Mucosa of descending colon (tissue), 3 donors: ENCODE measurements around the gene UBE2F. TPM values are rescaled to one million over a fixed set of nuclear protein-coding genes. Genes with fewer than 3 reads are reported as not detected.
"Not testable (repeated sequence)": the region's sequence is repeated elsewhere in the genome, so short reads cannot be mapped to it uniquely, and the experiment has no call there.

Experiments used
- ATAC-seq: fragments of 200-7000 bp; cut with Tn5 transposase; one replicate; pipeline ENCODE4 v1.9.1; 2020; ENCODE audit warnings: mild to moderate bottlenecking, moderate library complexity
- DNase-seq, 3 donors: peaks; one replicate each; pipeline ENCODE4 v3.0.0-alpha.2; 2020
- H3K36me3 ChIP-seq: fragments of 200-600 bp; one replicate; pipeline ENCODE4 v1.8.0; 2021; ENCODE audit warnings: low read depth, mild to moderate bottlenecking
- H3K4me1 ChIP-seq: fragments of 200-600 bp; one replicate; pipeline ENCODE4 v1.8.0; 2021; ENCODE audit warnings: low read depth, mild to moderate bottlenecking
- H3K4me3 ChIP-seq: fragments of 200-600 bp; one replicate; pipeline ENCODE4 v1.8.0; 2021; ENCODE audit warnings: mild to moderate bottlenecking
- H3K9me3 ChIP-seq: fragments of 200-600 bp; one replicate; pipeline ENCODE4 v1.8.0; 2021; ENCODE audit warnings: mild to moderate bottlenecking
- intact Hi-C, 2 donors: fragments of 100-400 bp; cut with DNase I in 1 of 2; cut with micrococcal nuclease in 1 of 2; formaldehyde crosslinking; loops; one replicate each; pipeline versions ENCODE4 v1.11.0 to v1.11.1; 2022; cut with DNase I, micrococcal nuclease
- total RNA-seq, 3 donors: library from RNA; stranded (reverse); fragmentation: NEBNext Ultra II Directional in 2 of 3; extraction: Animal tissue kit (Norgen Biotek cat#: 25700) in 2 of 3; gene quantifications; one replicate each; pipeline versions ENCODE4 v1.2.1 to v1.2.4, GENCODE V29; 2021 to 2023
- TF ChIP-seq, protein P1 (sequence below): fragments of 200-600 bp; IDR thresholded peaks from one replicate; pipeline ENCODE4 v1.8.0; 2022; ENCODE audit warnings: antibody characterized with exemption, mild to moderate bottlenecking
- donor health status: DM: no; HTN: no; CAD: no; lungs with moderate emphysema.
- donor health status: DM: no; HTN: no; CAD: no.
- donor health status: DM: no; HTN: yes; CAD: no.

Gene UBE2F
- total RNA-seq, 3 donors from 2014 or later: 36.0 to 47.7 (median 40.4) TPM

DNA sequence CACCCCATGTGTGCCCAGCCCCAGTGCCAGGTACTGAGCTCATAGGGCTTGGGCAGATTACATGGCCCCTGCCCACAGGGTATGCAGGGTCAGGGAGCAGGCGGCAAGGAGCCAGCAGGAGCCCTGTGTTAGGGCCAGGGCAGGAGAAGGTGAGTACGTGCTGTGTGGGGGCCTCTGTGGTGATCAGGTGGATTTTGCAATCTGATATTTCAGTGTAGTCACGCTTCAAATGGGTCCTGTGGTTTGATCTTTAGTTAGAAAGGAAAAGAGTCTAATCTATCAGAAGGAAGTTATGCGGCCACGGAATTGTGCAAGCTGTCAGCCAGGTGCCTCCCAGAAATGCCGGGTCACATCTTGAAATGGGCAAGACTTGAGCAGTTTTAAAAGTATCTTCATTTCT, 13.9 kb downstream of the UBE2F start:
- intact Hi-C loops: no loop called here
- ATAC-seq: no peak

DNA sequence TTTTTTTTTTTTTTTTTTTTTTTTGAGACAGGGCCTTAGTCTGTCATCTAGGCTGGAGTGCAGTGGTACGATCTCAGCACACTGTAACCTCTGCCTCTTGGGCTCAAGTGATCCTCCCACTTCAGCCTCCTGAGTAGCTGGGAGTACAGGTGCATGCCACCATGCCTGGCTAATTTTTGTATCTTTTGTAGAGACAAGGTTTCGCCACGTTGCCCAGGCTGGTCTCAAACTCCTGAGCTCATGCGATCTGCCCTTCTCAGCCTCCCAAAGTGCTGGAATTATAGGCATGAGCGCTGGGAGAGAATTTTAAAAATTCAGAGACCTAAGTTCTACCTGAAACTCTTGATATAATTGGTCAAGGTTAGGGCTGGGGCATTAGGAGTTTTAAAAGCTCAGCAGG, 14.8 kb downstream of the UBE2F start:
- H3K4me1 ChIP-seq, H3K4me3 ChIP-seq, H3K9me3 ChIP-seq, DNase-seq, intact Hi-C loops, H3K36me3 ChIP-seq, ATAC-seq: not testable (repeated sequence)

More for the DNA sequence above, 13.9 kb downstream of the UBE2F start:
- H3K4me3 ChIP-seq: no peak overlapping the region
- H3K36me3 ChIP-seq: no peaks in the 10 kb centered on the region
- TF ChIP-seq, protein P1, sequence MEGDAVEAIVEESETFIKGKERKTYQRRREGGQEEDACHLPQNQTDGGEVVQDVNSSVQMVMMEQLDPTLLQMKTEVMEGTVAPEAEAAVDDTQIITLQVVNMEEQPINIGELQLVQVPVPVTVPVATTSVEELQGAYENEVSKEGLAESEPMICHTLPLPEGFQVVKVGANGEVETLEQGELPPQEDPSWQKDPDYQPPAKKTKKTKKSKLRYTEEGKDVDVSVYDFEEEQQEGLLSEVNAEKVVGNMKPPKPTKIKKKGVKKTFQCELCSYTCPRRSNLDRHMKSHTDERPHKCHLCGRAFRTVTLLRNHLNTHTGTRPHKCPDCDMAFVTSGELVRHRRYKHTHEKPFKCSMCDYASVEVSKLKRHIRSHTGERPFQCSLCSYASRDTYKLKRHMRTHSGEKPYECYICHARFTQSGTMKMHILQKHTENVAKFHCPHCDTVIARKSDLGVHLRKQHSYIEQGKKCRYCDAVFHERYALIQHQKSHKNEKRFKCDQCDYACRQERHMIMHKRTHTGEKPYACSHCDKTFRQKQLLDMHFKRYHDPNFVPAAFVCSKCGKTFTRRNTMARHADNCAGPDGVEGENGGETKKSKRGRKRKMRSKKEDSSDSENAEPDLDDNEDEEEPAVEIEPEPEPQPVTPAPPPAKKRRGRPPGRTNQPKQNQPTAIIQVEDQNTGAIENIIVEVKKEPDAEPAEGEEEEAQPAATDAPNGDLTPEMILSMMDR: no peak
- no peak for DNase-seq
- no peaks in the 10 kb centered on the region for H3K4me1 ChIP-seq
- H3K9me3 ChIP-seq: no peaks in the 10 kb centered on the region

DNA sequence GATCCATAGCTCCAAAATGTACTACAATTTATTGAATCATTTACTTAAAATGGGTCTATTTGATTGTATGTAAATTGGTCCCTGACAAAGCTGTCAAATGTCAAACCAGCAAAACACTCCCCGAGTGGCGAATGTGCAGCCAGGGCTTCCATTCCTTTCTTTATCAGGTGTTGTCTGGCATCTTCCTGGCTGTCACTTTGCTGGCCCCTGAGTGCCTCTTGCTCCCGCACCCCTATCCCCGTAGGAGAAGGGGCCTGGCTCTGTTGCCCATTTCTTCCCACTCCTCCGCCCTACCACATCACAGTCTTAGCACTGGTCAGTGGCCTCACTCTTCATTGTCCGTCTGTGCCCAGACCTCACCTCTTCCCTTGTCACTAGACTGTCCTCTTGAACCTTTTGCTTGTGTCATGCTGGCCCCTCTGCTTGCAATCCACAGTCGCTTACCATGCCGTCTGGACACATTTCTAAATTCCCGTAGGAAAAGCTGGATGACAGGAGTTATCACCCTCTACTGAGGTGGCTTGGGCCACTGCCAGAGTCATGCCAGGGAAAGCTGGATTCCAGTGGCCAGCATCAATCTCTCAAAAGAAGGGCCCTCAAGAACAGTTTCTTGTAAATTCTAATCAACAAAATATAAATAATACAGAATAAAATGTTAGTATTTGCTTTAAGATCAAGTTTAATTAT, 15.4 kb downstream of the UBE2F start:
- ATAC-seq (no peak), DNase-seq (no peak)
- no peaks in the 10 kb centered on the region for H3K4me1 ChIP-seq
- H3K36me3 ChIP-seq: no peaks in the 10 kb centered on the region
- H3K9me3 ChIP-seq: no peaks in the 10 kb centered on the region
- intact Hi-C loops: no loop called here
- TF ChIP-seq, protein P1: no peak
- no peak overlapping the region for H3K4me3 ChIP-seq

- H3K36me3 ChIP-seq: no peaks in the 10 kb centered on the region
These were observed 17.1 kb downstream of the UBE2F start for GRCh38 chr2:237983922-237984321.

GRCh38 chr2:237987268-237987667, 20.5 kb downstream of the UBE2F start:
- intact Hi-C loops: no loop called here
- DNase-seq (no peak), ATAC-seq (no peak)
- Histone ChIP-seq H3K9me3 (no peaks in the 10 kb centered on the region), H3K4me3 (no peak overlapping the region), H3K4me1 (no peaks in the 10 kb centered on the region), H3K36me3 (no peaks in the 10 kb centered on the region)
- TF ChIP-seq, protein P1: no peak

More at GRCh38 chr2:237983922-237984321, 17.1 kb downstream of the UBE2F start:
- H3K9me3 ChIP-seq: no peaks in the 10 kb centered on the region
- DNase-seq: no peak
- ATAC-seq: no peak
- no peak overlapping the region for H3K4me3 ChIP-seq
- intact Hi-C loops: no loop called here
- TF ChIP-seq, protein P1: no peak
- H3K4me1 ChIP-seq: no peaks in the 10 kb centered on the region

DNA sequence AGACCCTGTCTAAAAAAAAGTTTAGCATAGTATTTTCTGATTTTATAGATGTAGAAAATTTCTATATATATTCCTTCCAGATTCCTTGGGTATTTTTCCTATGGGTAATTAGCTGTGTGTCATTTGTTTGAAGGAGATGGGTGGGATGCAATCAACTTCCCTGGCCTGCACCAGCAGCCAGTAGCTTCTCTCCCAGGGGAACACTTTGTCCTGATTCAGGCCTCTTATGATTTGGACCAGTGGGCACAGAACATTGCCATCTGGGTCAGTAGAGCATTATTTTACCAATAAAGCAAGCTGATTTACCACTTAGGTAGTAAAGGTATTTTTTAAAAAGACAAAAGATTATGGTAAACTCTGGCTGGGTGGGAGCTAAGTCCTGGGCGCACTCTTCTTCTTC, 26.9 kb downstream of the UBE2F start:
- intact Hi-C loops: no loop called here
- H3K9me3 ChIP-seq: no peaks in the 10 kb centered on the region
- no peaks in the 10 kb centered on the region for H3K4me1 ChIP-seq
- ATAC-seq: no peak
- no peak for DNase-seq
- TF ChIP-seq, protein P1: no peak
- no peak overlapping the region for H3K4me3 ChIP-seq
- H3K36me3 ChIP-seq: no peaks in the 10 kb centered on the region
